ENCODE results near the gene ECSIT.

The ECSIT gene

DNA sequence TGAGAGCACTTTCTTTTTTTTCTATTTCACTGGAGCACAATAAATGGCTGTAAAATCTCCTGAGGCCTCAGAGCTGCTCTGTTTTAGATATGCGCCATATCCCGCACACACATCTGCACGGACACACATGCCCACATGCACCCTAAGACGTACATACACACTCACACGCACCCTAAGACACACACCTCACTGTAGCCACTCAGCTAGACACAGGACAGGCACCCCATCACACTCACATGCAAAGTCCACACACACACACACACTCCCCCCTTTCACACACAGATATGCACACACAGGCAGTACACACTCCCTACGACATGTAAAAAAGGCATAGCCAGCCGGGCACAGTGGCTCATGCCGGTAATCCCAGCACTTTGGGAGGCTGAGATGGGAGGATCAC is 21.3 kb upstream of the ECSIT start:
- no peak for DNase-seq (ENCODE audit: low spot score)

GRCh38 chr19:11549386-11549953 is 20.5 kb upstream of the ECSIT start:
- no peak for DNase-seq (ENCODE audit: low spot score)

DNA sequence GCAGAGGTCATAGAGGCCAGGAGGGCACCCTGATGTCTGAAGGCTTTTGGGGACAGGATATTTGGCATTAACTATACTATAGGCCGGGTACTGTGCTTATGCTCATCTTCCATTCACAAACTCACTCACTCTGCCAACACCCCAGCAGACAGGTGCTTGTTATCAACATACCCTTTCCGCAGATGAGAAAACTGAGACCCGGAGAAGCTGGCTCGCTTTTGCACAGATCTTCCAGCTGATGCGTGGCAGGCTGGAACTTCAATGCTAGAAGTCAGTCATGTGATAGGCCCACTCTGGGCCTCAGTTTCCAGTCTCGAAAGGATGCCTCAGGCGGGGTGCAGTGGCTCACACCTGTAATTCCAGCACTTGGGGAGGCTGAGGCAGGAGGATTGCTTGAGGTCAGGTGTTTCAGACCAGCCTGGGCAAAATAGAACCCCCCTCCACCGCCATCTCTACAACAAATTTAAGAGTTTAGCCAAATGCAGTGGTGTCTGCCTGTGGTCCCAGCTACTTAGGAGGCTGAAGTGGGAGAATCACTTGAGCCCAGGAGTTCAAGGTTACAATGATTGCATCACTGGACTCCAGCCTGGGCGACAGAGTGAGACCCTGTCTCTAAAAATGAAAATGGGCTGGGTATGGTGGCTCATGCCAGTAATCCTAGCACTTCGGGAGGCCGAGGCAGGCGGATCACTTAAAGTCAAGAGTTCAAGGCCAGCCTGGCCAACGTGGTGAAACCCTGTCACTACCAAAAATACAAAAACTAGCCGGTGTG is 19.2 kb upstream of the ECSIT start:
- no peak for DNase-seq (ENCODE audit: low spot score)

DNA sequence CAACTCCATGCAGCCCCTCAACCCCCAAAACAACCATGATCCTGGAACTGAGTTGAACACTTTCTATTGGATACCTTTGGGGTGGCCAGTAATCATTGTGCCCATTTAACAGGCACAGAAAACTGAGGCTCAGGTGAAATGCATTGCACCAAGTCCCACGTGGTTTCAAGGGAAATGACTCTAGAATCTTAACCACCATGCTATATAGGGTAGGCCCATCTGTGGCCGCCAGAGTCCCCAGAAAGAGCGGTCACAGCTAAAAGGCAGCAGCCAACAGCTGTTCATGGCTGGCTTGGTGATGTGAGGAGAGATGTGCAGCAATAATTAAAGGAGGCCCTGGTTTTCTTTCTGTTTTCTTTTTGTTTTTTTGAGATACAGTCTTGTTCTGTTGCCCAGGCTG is 12.3 kb upstream of the ECSIT start:
- DNase-seq (ENCODE audit: low spot score): no peak

GRCh38 chr19:11540645-11541044 is 11.7 kb upstream of the ECSIT start:
- DNase-seq (ENCODE audit: low spot score): no peak

- peak; percentile 75 for DNase-seq (ENCODE audit: low spot score)
Observed at GRCh38 chr19:11539495-11540365, 10.8 kb upstream of the ECSIT start.

GRCh38 chr19:11538232-11539036 is 9.5 kb upstream of the ECSIT start, which contains the start of gene CNN1:
CNN1 (plus strand) TSS chr19:11538851; CDS start chr19:11538928, 77 bp downstream.
- DNase-seq (ENCODE audit: low spot score): peak; percentile 93

DNA sequence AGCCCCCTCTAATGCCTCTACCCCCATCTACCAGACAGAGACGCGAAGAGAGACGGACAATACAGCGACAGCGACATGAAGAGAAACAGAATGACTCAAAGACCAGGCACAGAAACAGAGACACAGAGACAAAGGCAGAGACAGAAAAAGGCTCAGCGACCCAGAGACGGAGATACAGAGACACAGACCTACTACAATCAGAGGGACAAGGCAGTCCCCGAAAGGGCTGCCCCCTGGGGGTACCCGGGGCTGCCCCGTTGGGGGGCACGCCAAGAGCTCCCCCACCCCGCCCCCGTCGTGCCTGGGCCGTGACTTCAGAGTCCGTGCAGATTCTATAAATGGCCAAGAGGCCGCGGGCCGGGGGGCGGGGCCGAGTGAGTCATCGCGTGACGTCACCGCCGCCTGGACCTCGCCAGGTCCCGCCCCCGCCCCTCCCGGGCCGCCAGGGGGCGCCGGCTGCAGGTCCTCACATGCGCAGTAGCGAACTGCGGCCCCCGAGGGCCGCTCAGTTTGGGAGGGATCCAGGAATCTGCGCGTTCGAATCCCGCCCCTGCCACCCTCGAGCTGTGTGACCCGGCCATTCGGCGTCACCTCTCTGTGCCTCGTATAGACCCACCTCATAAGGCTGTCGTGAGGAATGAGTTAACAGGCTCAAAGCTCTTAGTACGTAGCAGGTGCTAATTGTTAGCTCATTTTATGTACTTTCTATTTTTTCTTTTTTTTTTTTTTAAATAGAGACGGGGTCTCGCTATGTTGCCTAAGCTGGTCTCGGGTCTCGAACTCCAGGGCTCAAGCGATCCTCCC is 7.1 kb upstream of the ECSIT start:
- peak; percentile 96 for DNase-seq (ENCODE audit: low spot score)

GRCh38 chr19:11534948-11535347 is 6.0 kb upstream of the ECSIT start:
- no peak for DNase-seq (ENCODE audit: low spot score)

- no peak for DNase-seq (ENCODE audit: low spot score)
Observed at GRCh38 chr19:11534538-11534937, 5.6 kb upstream of the ECSIT start.

GRCh38 chr19:11530432-11530831 is 1.5 kb upstream of the ECSIT start:
- peak; percentile 73 for DNase-seq (ENCODE audit: low spot score)

DNA sequence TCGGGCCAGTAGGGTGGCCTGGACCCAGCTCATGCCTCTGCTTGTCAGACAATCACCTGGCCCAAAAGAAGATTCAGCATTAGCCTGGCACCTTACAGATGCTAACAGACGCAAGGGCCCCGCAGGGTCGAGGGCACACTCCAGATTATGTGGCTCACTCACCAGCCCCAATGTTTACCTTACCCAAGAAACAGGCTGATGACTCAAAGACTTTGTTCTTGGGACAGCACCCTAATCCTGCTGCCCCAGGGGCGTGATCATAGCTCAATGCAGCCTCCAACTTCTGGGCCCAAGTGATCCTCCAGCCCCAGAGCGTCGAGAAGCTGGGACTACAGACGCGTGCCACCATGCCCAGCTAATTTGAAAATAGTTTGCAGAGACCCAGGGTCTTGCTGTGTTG is 9.8 kb downstream of the ECSIT start:
- no peak for DNase-seq (ENCODE audit: low spot score)

- no peak for DNase-seq (ENCODE audit: low spot score)
Observed at GRCh38 chr19:11513946-11514345, 15.0 kb downstream of the ECSIT start.

DNA sequence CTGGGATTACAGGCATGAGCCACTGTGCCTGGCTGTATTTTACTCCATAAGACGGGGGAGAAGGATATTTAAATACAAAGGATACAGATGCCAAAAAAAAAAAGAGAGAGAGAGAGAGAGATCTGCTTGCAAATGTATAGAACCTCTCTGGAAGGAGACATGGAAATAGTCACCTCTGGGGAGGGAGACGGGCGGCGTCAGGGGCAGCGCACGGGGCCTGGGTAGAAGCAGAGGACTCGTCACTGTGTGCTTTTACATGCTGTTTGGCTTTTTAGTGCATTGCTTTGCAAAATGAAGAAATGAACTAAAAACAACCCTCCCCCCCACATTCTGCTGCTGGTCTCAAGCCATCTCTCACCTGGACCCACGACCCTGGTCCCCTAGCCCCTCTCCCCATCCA is 18.5 kb downstream of the ECSIT start:
- no peak for DNase-seq (ENCODE audit: low spot score)

GRCh38 chr19:11507370-11508078 is 21.4 kb downstream of the ECSIT start:
- DNase-seq (ENCODE audit: low spot score): no peak

GRCh38 chr19:11506967-11507366 is 22.0 kb downstream of the ECSIT start:
- no peak for DNase-seq (ENCODE audit: low spot score)

DNA sequence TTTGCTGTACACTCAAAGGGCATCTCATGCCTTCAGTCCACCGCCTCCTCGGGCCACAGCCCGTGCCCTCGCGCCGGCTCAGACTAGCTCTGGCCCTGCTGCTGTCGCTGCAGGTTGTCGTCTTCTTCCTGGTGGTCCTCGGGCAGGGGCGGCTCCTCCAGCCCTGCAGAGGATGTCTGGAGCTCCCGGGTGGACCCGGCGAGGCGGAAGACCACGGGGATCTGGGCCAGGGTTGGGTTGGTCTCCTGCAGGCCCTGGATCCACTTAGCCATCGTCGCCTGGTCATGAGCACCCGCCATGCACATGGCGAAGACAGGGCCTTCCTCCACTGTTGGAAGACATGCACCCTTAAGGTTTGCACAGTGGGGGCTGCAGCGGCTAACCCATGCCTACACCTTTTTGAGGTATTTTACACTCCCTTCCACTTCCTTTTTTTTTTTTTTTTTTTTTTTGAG is 22.8 kb downstream of the ECSIT start:
- no peak for DNase-seq (ENCODE audit: low spot score)

DNA sequence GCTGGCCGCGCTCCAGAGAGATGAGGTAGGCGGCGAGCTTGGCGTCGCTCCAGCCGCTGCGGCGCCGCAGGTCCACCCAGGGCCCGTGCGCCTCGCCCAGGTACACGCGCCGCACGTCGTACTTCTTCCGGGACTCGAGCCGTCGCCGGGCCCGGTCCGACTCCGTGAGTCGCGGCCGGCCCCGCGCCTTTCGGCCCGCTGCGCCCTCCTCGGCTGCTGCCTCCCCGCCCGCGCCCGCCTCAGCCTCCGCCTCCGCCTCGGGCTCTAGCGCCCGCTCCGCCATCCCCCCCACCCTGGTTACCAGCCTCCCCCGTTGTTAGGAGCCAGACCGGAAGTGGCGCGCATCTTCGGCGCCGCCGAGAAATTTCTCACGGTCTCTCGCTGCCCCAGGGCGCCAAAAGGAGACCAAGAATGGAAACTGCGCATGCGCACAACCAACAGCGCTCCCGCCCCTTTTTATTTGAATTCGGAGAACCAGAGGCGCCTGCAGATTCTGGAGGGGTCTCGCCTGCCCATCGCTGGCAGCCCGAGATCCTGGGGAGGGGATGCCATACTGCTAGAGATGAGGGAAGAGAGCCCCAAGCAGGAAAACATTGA is 23.3 kb downstream of the ECSIT start, which contains the start of gene ZNF653:
ZNF653 (minus strand) TSS at position 336 of the 597 bp plus-strand sequence; CDS start at position 283, 53 bp downstream.
- DNase-seq (ENCODE audit: low spot score): peak; percentile 100

DNA sequence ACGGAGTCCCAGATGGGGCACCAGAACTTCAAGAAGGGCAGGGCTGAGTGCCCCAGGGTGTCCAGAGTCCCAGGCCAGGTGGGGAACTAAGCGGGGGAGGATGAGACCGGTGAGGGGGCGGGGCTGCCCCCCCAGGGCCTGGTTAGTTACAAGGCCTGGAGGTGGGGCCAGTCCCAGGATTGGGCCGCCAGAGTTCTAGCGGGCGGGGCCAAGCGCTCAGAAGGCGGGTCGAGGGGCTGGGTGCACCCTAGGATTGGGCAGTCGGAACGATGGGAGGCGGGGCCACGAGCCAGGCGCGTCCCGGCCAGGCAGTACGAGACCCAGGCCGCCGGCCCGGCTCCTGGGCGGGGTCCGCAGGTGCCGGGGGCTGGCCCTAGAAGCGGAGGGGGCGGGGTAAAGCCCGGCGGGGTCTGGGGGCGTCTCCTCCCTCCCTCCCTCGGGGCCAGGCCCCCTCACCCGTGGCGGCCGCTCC is 23.9 kb downstream of the ECSIT start:
- peak; percentile 98 for DNase-seq (ENCODE audit: low spot score)
